Endothelial cell (in vitro differentiated cells): ENCODE data around the gene STARD3. TPM values are rescaled to one million over a fixed set of nuclear protein-coding genes. Genes with fewer than 3 reads are reported as not detected.

Experiments
- DNase-seq: peaks from one replicate; pipeline ENCODE4 v3.0.0; 2021; ENCODE audit warnings: low spot score
- H3K27ac Mint-ChIP-seq: one replicate; pipeline ENCODE4 v1.8.0; 2021; ENCODE audit warnings: mixed read lengths, inconsistent platforms; ENCODE audit not compliant: unreplicated experiment
- H3K27me3 Mint-ChIP-seq: one replicate; pipeline ENCODE4 v1.8.0; 2021; ENCODE audit warnings: mild to moderate bottlenecking, moderate library complexity, mixed read lengths, inconsistent platforms; ENCODE audit not compliant: unreplicated experiment
- H3K36me3 Mint-ChIP-seq: one replicate; pipeline ENCODE4 v1.8.0; 2021; ENCODE audit warnings: mild to moderate bottlenecking, low read depth, mixed read lengths, inconsistent platforms; ENCODE audit not compliant: unreplicated experiment
- H3K4me1 Mint-ChIP-seq: one replicate; pipeline ENCODE4 v1.8.0; 2021; ENCODE audit warnings: mild to moderate bottlenecking, mixed read lengths, inconsistent platforms; ENCODE audit not compliant: unreplicated experiment
- H3K4me3 Mint-ChIP-seq: one replicate; pipeline ENCODE4 v1.8.0; 2021; ENCODE audit warnings: mild to moderate bottlenecking, mixed read lengths, inconsistent platforms; ENCODE audit not compliant: unreplicated experiment
- H3K9me3 Mint-ChIP-seq: one replicate; pipeline ENCODE4 v1.8.0; 2021; ENCODE audit warnings: mixed read lengths, inconsistent platforms; ENCODE audit not compliant: unreplicated experiment
- CTCF ChIP-seq: fragments of 200-600 bp; sonication (generic); IDR thresholded peaks from one replicate; pipeline ENCODE4 v1.5.0; 2021; ENCODE audit warnings: antibody characterized with exemption; ENCODE audit not compliant: unreplicated experiment
- total RNA-seq: library from RNA; stranded (reverse); fragmentation: NEBNext Ultra II Directional; extraction: Animal tissue kit (Norgen Biotek cat#: 25700); gene quantifications from one replicate; pipeline ENCODE4 v1.2.1, GENCODE V29; 2021; ENCODE audit not compliant: unreplicated experiment

Gene STARD3
- total RNA-seq, 1 donor from 2014 or later: 77.7 TPM

- H3K27me3 Mint-ChIP-seq: peaks cover 18% of the 10 kb centered on the region
- H3K36me3 Mint-ChIP-seq: no peaks in the 10 kb centered on the region
- H3K27ac Mint-ChIP-seq: no peak overlapping the region
- TF ChIP-seq CTCF: no peak
- H3K4me1 Mint-ChIP-seq: peaks cover 12% of the 10 kb centered on the region
- H3K4me3 Mint-ChIP-seq: no peak overlapping the region
- no peak for DNase-seq
- H3K9me3 Mint-ChIP-seq: no peaks in the 10 kb centered on the region
These were observed 4.6 kb upstream of the STARD3 start for GRCh38 chr17:39632153-39632941.

DNA sequence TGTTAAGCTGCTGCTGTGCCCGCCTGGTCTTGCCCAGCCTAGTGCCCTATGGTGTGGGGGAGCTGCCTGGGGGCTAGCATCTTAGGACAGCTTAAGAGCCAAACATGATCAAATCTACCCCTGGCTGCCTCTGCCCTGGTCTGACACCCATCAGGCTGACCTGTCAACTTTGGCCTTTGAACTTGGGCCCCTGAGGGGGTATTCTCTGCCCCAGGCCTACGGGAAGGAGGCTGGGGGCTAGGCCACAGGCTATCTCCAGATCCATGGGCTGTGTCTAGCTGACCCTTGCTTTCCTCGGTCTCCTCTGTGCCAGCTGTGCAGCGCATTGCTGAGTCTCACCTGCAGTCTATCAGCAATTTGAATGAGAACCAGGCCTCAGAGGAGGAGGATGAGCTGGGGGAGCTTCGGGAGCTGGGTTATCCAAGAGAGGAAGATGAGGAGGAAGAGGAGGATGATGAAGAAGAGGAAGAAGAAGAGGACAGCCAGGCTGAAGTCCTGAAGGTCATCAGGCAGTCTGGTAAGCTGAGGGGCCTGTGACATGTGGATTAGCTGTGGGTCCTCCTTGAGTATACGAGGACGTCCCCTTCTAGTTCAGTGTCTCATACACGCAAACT is 3.3 kb upstream of the STARD3 start:
- Mint-ChIP-seq H3K27ac (no peak overlapping the region), H3K4me1 (peaks cover 24% of the 10 kb centered on the region), H3K36me3 (peaks cover 12% of the 10 kb centered on the region), H3K4me3 (no peak overlapping the region), H3K9me3 (no peaks in the 10 kb centered on the region), H3K27me3 (peaks cover 12% of the 10 kb centered on the region)
- no peak for TF ChIP-seq CTCF
- no peak for DNase-seq

- H3K36me3 Mint-ChIP-seq: peaks cover 19% of the 10 kb centered on the region
- no peaks in the 10 kb centered on the region for H3K9me3 Mint-ChIP-seq
- H3K4me3 Mint-ChIP-seq: no peak overlapping the region
- TF ChIP-seq CTCF: peak; percentile 77
- H3K27ac Mint-ChIP-seq: no peak overlapping the region
- peaks cover 14% of the 10 kb centered on the region for H3K27me3 Mint-ChIP-seq
- peaks cover 30% of the 10 kb centered on the region for H3K4me1 Mint-ChIP-seq
- DNase-seq: no peak
These were observed 2.5 kb upstream of the STARD3 start for GRCh38 chr17:39634384-39634871.

DNA sequence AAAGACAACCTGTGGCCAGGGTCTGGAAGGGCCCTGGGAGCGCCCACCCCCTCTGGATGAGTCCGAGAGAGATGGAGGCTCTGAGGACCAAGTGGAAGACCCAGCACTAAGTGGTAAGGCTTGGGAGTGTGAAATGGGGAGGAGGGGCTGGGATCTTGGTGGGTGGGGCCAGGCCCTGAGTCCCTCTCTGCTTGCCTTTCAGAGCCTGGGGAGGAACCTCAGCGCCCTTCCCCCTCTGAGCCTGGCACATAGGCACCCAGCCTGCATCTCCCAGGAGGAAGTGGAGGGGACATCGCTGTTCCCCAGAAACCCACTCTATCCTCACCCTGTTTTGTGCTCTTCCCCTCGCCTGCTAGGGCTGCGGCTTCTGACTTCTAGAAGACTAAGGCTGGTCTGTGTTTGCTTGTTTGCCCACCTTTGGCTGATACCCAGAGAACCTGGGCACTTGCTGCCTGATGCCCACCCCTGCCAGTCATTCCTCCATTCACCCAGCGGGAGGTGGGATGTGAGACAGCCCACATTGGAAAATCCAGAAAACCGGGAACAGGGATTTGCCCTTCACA is 1.2 kb upstream of the STARD3 start:
- Mint-ChIP-seq H3K4me3 (no peak overlapping the region), H3K27ac (no peak overlapping the region), H3K27me3 (peaks cover 11% of the 10 kb centered on the region), H3K9me3 (no peaks in the 10 kb centered on the region), H3K36me3 (peaks cover 19% of the 10 kb centered on the region), H3K4me1 (peaks cover 36% of the 10 kb centered on the region)
- no peak for DNase-seq
- TF ChIP-seq CTCF: no peak

GRCh38 chr17:39636587-39636926 is 387 bp upstream of the STARD3 start:
- no peak overlapping the region for H3K27ac Mint-ChIP-seq
- TF ChIP-seq CTCF: no peak
- peaks cover 31% of the 10 kb centered on the region for H3K4me1 Mint-ChIP-seq
- H3K36me3 Mint-ChIP-seq: peaks cover 19% of the 10 kb centered on the region
- no peaks in the 10 kb centered on the region for H3K9me3 Mint-ChIP-seq
- H3K27me3 Mint-ChIP-seq: peaks cover 9% of the 10 kb centered on the region
- DNase-seq: no peak
- peak overlapping the region; percentile 56 for H3K4me3 Mint-ChIP-seq
